Gastroesophageal sphincter (tissue), 4 donors: ENCODE data around the gene NKIRAS2. TPM values are rescaled to one million over a fixed set of nuclear protein-coding genes. Genes with fewer than 3 reads are reported as not detected.

Experiments used
- ATAC-seq: fragments of 150-250 bp; one replicate; pipeline ENCODE4 v1.9.1; 2016; ENCODE audit warnings: mild to moderate bottlenecking, moderate library complexity
- H3K27ac ChIP-seq, 4 donors: fragments of 200-600 bp; sonication (generic) in 3 of 4; 1 replicate in 3 of 4; 2 replicates in 1 of 4; pipeline ENCODE4 v1.5.1; 2016 to 2019
- H3K27me3 ChIP-seq: fragments of 200-600 bp; sonication (generic); one replicate; pipeline ENCODE4 v1.5.1; 2019
- H3K36me3 ChIP-seq, 2 donors: fragments of 200-600 bp; sonication (generic); one replicate each; pipeline ENCODE4 v1.5.1; 2019; ENCODE audit warnings: control low read depth in 1 of 2
- H3K4me1 ChIP-seq, 3 donors: fragments of 200-600 bp; sonication (generic); 1 replicate in 2 of 3; 2 replicates in 1 of 3; pipeline ENCODE4 v1.5.1; 2016 to 2019; ENCODE audit warnings: control low read depth in 2 of 3
- H3K4me3 ChIP-seq, 2 donors: fragments of 200-600 bp; sonication (generic); one replicate each; pipeline ENCODE4 v1.5.1; 2019; ENCODE audit warnings: mild to moderate bottlenecking in 1 of 2, moderate library complexity in 1 of 2
- H3K9me3 ChIP-seq, 3 donors: fragments of 200-600 bp; sonication (generic); one replicate each; pipeline ENCODE4 v1.5.1; 2017 to 2019; ENCODE audit warnings: control low read depth in 2 of 3
- CTCF ChIP-seq, 4 experiments: fragments of 200-600 bp in 2 of 4; fragments of 450-650 bp in 2 of 4; sonication (generic) in 1 of 4; IDR thresholded peaks; one replicate each; pipeline ENCODE4 v1.5.1; 2017 to 2019; ENCODE audit warnings: antibody characterized with exemption in 4 of 4, mild to moderate bottlenecking in 2 of 4, moderate library complexity in 2 of 4
- EP300 ChIP-seq: sonication (generic); formaldehyde crosslinking; IDR thresholded peaks from one replicate; pipeline ENCODE4 v1.6.1; 2017; ENCODE audit warnings: antibody characterized with exemption, mild to moderate bottlenecking
- POLR2A ChIP-seq, 2 donors: fragments of 450-650 bp; IDR thresholded peaks; one replicate each; pipeline ENCODE4 v1.6.1; 2017; ENCODE audit warnings: antibody characterized with exemption in 2 of 2, mild to moderate bottlenecking in 2 of 2, moderate library complexity in 1 of 2
- POLR2AphosphoS5 ChIP-seq: sonication (generic); formaldehyde crosslinking; IDR thresholded peaks from one replicate; pipeline ENCODE4 v1.6.1; 2017; ENCODE audit warnings: antibody characterized with exemption
- WGBS, 2 donors: methylation state at CpG; one replicate each; pipeline ENCODE4 v1.1.5; 2018; ENCODE audit warnings: low coverage in 1 of 2; 5-methylcytosine and 5-hydroxymethylcytosine counted together
- total RNA-seq, 4 donors: library from RNA; depleted of rRNA; stranded (reverse); fragments of >200 nt; gene quantifications; one replicate each; pipeline ENCODE4 v1.1.0, GENCODE V29; 2016

The NKIRAS2 gene
- total RNA-seq, 4 donors from 2014 or later = 40.1 to 72.3 (median 52.8) TPM

- ATAC-seq = no peak
- TF ChIP-seq CTCF (IDR thresholded peaks at IDR 0.05) = no peak
- no peak for TF ChIP-seq POLR2A (IDR thresholded peaks at IDR 0.05)
- TF ChIP-seq EP300 = no peak
- no peak for TF ChIP-seq POLR2AphosphoS5
- Histone ChIP-seq H3K27me3 (peaks cover 36% of the 10 kb centered on the region), H3K4me1 (peaks cover 0 to 33% (median 21%) of the 10 kb centered on the region in 3 donors), H3K4me3 (no peak overlapping the region), H3K36me3 (peaks cover 0 to 31% of the 10 kb centered on the region in 2 donors), H3K9me3 (no peaks in the 10 kb centered on the region), H3K27ac (peak overlapping the region in 3 of 4 donors; percentile 34 to 63 (median 61))
- 73 to 76% methylated on average over 2 to 4 of the region's 8 CpGs for WGBS, 2 donors
Observed at GRCh38 chr17:42025191-42025579, 5.3 kb downstream of the NKIRAS2 start.

- H3K27ac ChIP-seq = no peak overlapping the region
- no peak for ATAC-seq
Observed at GRCh38 chr17:42025936-42026335, 6.0 kb downstream of the NKIRAS2 start.

GRCh38 chr17:42026857-42027589 is 7.1 kb downstream of the NKIRAS2 start:
- 7 to 38% methylated on average over 3 to 12 of the region's 17 CpGs for WGBS, 2 donors
- TF ChIP-seq POLR2AphosphoS5 = no peak
- no peak for TF ChIP-seq POLR2A (IDR thresholded peaks at IDR 0.05)
- TF ChIP-seq CTCF (IDR thresholded peaks at IDR 0.05) = no peak
- no peak for TF ChIP-seq EP300
- peaks cover 39% of the 10 kb centered on the region for H3K27me3 ChIP-seq
- no peak overlapping the region for H3K27ac ChIP-seq
- peaks cover 0 to 18% (median 11%) of the 10 kb centered on the region in 3 donors for H3K4me1 ChIP-seq
- H3K36me3 ChIP-seq = peaks cover 0 to 26% of the 10 kb centered on the region in 2 donors
- H3K9me3 ChIP-seq = no peaks in the 10 kb centered on the region
- no peak overlapping the region for H3K4me3 ChIP-seq
- no peak for ATAC-seq

More at GRCh38 chr17:42025936-42026335, 6.0 kb downstream of the NKIRAS2 start:
- Histone ChIP-seq H3K36me3 (peaks cover 0 to 31% of the 10 kb centered on the region in 2 donors), H3K4me1 (peaks cover 0 to 26% (median 17%) of the 10 kb centered on the region in 3 donors), H3K9me3 (no peaks in the 10 kb centered on the region), H3K4me3 (no peak overlapping the region), H3K27me3 (peaks cover 39% of the 10 kb centered on the region)
- TF ChIP-seq POLR2A (IDR thresholded peaks at IDR 0.05) (no peak), POLR2AphosphoS5 (no peak), EP300 (no peak), CTCF (IDR thresholded peaks at IDR 0.05) (no peak)
- WGBS, 2 donors = 95 to 100% methylated on average over 2 to 3 of the region's 3 CpGs

- peaks cover 0 to 21% of the 10 kb centered on the region in 2 donors for H3K36me3 ChIP-seq
- no peak overlapping the region for H3K4me3 ChIP-seq
- no peak overlapping the region for H3K27ac ChIP-seq
- TF ChIP-seq POLR2A (IDR thresholded peaks at IDR 0.05) = no peak
- TF ChIP-seq EP300 = no peak
- TF ChIP-seq POLR2AphosphoS5 = no peak
- TF ChIP-seq CTCF (IDR thresholded peaks at IDR 0.05) = no peak
- peaks cover 40% of the 10 kb centered on the region for H3K27me3 ChIP-seq
- H3K9me3 ChIP-seq = no peaks in the 10 kb centered on the region
- H3K4me1 ChIP-seq = peaks cover 0 to 18% (median 11%) of the 10 kb centered on the region in 3 donors
- no CpG with 5 or more reads among the region's 5 CpGs for WGBS, 2 donors
- no peak for ATAC-seq
Observed at GRCh38 chr17:42027590-42027889, 7.7 kb downstream of the NKIRAS2 start.
